Measurements from ENCODE around the gene KLRC2.
"Not testable (repeated sequence)": the region's sequence is repeated elsewhere in the genome, so short reads cannot be mapped to it uniquely, and the experiment has no call there.

The KLRC2 gene

GRCh38 chr12:10404798-10405197 lies 31.0 kb downstream of the KLRC2 start:
- DNase-seq: no peak

- DNase-seq: no peak
Measured at GRCh38 chr12:10400829-10401228, 35.0 kb downstream of the KLRC2 start.

GRCh38 chr12:10398168-10398567 lies 37.6 kb downstream of the KLRC2 start:
- no peak for DNase-seq

- DNase-seq: no peak
Measured at GRCh38 chr12:10397296-10397695, 38.5 kb downstream of the KLRC2 start.

GRCh38 chr12:10396176-10396575 lies 39.6 kb downstream of the KLRC2 start:
- not testable (repeated sequence) for DNase-seq

- peak; percentile 87 to 89 for DNase-seq
Measured at GRCh38 chr12:10395390-10395998, 40.3 kb downstream of the KLRC2 start.

- not testable (repeated sequence) for DNase-seq
Measured at GRCh38 chr12:10394531-10395152, 41.2 kb downstream of the KLRC2 start.

- DNase-seq: no peak
Measured at GRCh38 chr12:10393291-10393690, 42.5 kb downstream of the KLRC2 start.

- DNase-seq: peak; percentile 98
Measured at GRCh38 chr12:10392394-10392930, 43.3 kb downstream of the KLRC2 start.

GRCh38 chr12:10390991-10391390 lies 44.8 kb downstream of the KLRC2 start:
- not testable (repeated sequence) for DNase-seq

- peak; percentile 8 to 20 for DNase-seq
Measured at GRCh38 chr12:10389904-10390303, 45.9 kb downstream of the KLRC2 start, which contains the start of gene KLRK1. Gene KLRK1 (minus strand): TSS chr12:10390041. CDS start chr12:10388810, 1,231 bp downstream.

- peak in 1 of 2 experiments; percentile 20 for DNase-seq
Measured at GRCh38 chr12:10388624-10389413, 47.0 kb downstream of the KLRC2 start.

GRCh38 chr12:10387498-10387897 lies 48.3 kb downstream of the KLRC2 start:
- not testable (repeated sequence) for DNase-seq

GRCh38 chr12:10386857-10387256 lies 49.0 kb downstream of the KLRC2 start:
- no peak for DNase-seq

- DNase-seq: no peak
Measured at GRCh38 chr12:10385166-10385613, 50.6 kb downstream of the KLRC2 start.

GRCh38 chr12:10384191-10384590 lies 51.6 kb downstream of the KLRC2 start:
- no peak for DNase-seq

GRCh38 chr12:10381928-10382628 lies 53.7 kb downstream of the KLRC2 start:
- DNase-seq: no peak

Measured in AML-193 (cell line).